ENCODE results near the gene FGD5.

DNA sequence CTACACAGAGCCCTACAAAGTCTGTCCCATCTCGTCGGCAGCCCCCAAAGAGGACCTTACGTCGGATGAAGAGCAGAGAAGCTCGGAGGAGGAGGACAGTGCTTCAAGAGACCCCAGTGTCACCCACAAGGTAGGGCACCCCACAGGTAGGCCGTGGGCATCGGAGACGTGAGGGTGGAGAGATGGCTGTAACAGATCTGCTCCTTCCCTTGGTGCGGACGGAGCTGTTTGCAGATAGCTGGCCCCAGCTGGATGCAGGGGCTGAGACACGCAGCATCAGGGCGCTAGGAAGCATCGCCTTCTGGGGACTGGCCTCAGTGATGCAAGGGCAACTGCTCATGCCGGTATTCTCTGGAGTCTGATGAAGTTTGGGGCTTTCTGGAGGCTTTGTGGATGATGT is 45.4 kb downstream of the FGD5 start:
- TF ChIP-seq CTCF (IDR thresholded peaks at IDR 0.05) (no peak), POLR2A (IDR thresholded peaks at IDR 0.05) (no peak)

Measured in upper lobe of left lung (tissue), 4 donors.